Endothelial cell of umbilical vein (primary cell): Measurements from ENCODE around the gene CPT1A.

Experiments used
- FOS ChIP-seq: IDR thresholded peaks from 2 replicates; pipeline ENCODE4 v1.6.1; 2011; ENCODE audit warnings: mild to moderate bottlenecking, low read length, moderate library complexity, borderline replicate concordance; ENCODE audit not compliant: insufficient read depth
- MYC ChIP-seq: IDR thresholded peaks from one replicate; pipeline ENCODE4 v1.6.1; 2011; ENCODE audit warnings: mild to moderate bottlenecking, low read depth, low read length
- POLR2A ChIP-seq: IDR thresholded peaks from 2 replicates; pipeline ENCODE4 v1.6.1; 2012; ENCODE audit warnings: low read depth, mild to moderate bottlenecking, control low read depth, low read length
- TF ChIP-seq, protein P1 (sequence below): IDR thresholded peaks from 2 replicates; pipeline ENCODE4 v1.6.1; 2011; ENCODE audit not compliant: insufficient read depth, insufficient read length

DNA sequence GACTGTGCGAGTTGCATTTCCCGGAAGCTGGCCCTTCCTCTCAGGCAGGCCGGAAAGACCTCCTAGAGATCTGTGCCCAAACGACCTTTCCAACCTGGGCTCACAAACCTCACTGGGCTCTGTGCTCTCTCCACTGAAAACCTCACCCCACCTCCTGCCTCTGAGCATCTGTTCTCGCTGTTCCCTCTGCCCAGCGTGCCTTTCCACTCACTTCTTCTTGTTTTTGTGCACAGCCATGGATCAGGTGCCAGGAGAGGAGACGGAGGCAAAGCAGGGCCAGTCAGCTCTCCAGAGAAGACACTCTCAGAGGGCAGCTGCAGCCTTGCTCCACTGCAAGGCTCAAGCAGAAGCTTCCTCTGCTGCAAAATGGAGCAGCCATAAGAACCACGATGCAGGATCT, 10.9 kb upstream of the CPT1A start:
- TF ChIP-seq POLR2A, result no peak
- TF ChIP-seq FOS, result no peak
- TF ChIP-seq, protein P1, sequence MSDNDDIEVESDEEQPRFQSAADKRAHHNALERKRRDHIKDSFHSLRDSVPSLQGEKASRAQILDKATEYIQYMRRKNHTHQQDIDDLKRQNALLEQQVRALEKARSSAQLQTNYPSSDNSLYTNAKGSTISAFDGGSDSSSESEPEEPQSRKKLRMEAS, result no peak
- no peak for TF ChIP-seq MYC
